CD4-positive, alpha-beta T cell treated with Interferon alpha-2 for 1 hour (primary cell): ENCODE results near the gene SEC22A.

ENCODE experiments used
- DNase-seq, 2 donors: peaks; one replicate each; pipeline ENCODE4 v3.0.0-alpha.2; 2020 to 2022

Gene SEC22A, protein sequence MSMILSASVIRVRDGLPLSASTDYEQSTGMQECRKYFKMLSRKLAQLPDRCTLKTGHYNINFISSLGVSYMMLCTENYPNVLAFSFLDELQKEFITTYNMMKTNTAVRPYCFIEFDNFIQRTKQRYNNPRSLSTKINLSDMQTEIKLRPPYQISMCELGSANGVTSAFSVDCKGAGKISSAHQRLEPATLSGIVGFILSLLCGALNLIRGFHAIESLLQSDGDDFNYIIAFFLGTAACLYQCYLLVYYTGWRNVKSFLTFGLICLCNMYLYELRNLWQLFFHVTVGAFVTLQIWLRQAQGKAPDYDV

DNA sequence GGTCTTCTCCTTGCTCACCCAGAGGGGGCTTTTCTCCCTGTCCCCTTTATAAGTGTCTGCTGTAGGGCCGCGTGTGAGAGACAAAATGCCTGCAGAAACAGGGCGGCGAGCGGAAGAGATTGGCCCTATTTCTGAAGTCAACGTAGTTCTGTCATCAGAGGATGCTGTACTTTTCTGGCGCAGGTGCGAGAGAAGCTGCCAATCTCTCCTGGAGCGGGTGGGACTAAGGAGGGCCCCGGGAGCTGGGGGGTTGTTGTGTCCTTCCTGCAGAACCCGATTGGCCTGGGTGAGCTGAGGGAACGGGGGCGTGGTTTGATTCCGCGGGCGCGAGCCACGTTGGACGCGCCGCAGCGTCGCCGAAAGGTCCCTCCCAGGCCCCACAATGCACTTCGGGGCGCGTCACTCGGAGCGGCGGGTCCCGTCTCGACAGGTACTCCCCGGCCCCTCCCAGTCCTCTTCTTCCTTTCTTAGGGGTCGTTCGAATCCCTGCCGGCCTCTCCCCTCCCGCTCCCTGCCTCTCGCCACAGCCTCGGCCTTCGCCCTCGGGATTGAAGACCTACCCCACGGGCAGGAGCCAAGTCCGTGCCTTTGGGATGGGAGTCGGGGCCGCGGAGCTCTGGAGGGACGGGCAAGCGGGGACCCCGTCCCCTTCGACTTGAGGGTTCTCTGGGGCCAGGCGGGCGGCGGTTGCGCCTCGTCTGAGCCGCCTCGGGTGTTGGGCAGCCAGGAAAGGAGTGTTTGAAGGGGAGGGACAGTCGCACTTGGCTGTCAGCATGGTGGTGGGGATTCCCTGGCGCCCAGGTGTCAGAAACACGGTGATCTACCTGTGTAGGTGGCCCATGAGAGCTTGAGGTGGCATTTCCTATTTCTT lies at the start of gene SEC22A:
Gene SEC22A (plus strand): TSS at position 387 of the 871 bp plus-strand sequence. CDS start 7,275 bp downstream, outside the sequence.
- DNase-seq = peak; percentile 95 to 96

DNA sequence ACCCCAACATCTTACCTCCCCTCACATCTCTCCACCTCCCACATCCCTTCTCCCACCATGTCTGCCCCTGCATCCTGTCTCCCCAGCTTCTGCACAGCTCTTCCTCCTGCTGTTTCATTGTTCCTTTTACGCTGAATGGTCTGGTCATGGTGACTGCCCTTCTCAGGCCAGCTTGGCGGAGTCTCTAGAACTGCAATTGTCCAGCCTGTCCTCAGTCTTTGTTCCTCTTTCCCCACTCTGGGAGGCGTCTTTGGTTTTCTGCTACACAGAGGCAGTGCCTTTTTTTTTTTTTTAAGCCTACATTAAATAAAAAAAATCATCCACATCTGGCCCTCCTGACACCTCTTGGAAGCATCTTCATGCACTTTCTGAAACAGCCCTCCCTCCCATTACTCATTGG lies 49.1 kb upstream of the SEC22A start:
- no peak for DNase-seq

DNA sequence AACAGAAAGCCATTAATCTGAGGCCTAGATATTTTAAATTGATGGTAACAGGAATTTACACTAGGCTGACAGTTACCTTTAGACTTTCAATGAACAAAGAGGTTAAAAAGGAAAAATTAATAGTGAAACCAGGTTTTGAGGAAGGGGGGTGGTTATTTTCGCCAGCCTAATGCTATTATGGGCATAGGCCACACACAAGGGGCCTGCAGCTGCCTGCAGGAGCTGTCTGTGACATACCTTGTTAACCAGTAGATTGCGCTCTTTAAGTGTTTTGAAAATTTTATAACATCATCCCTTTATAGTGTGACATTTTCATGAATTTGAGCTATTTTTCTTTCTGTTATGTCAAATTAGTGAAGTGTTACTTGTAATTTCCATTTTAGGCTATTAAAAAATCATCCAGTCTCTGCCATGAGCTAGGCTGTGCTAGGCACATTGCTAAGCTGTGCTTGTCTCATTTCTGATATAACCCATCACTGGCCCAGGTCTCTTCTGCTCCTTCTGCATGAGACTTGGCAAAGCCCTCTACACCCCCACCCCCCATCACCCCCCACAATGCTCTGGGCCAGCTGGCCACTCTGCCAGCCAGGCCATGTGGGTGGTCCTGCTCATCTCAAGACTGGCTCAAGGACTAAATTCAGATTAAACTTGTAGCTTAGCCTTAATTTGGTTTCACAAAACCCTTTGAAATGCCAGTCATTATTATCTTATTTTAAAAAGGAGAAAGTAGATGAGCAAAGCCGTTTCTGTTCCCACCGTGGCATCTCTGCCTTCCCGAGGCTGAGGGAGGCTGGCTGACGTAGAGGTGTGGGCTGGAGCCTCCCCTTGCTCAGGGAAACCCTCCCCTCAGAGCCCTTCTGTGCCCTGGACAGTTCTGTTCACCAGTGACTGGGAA lies 48.4 kb upstream of the SEC22A start:
- DNase-seq = no peak

DNA sequence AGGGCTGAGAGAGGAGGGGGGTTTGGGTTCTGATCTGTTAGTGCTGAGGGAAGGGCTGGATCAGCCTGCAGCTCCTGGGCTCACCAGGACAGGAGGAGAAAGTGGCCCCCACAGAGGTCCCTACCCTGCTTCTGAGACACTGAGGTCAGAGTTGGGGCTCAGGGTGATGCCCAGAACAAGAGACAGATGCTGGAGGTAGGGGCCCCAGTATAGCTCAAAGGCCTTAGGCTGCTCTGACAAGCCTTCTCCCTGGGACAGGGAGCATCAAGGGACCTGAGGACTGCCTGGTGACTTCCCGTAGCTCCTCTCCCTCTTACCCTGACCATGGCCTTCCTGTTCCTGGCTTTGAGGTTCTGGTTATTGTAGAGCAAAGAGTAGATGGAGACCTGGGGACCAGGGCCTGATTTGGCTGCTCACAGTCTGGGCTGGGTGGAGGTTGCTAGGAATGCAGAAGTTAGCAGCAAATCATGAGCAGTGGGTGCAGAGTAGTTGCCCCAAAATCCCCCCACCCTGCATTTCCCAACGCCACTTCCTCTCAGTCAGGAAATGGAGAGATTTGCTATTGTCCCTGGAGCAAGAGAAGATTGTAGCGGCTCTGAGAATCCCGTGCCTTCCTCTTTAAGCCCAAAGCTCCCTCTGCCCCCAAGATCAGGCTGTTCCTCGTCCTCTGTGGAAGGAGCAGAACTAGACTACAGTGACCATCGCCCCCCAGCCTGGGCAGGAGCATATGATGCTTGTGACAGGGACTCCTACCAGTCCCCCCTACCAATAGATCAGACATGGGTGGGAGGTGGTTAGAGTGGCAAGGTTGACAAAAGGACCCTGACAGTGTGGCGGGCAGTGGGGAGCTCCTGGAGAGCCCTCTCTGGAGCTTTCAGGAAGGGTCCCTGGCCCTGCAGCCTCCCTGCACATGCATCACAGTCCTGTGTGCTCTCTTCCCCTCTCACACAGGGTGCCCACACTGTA lies 47.4 kb upstream of the SEC22A start:
- no peak for DNase-seq

DNA sequence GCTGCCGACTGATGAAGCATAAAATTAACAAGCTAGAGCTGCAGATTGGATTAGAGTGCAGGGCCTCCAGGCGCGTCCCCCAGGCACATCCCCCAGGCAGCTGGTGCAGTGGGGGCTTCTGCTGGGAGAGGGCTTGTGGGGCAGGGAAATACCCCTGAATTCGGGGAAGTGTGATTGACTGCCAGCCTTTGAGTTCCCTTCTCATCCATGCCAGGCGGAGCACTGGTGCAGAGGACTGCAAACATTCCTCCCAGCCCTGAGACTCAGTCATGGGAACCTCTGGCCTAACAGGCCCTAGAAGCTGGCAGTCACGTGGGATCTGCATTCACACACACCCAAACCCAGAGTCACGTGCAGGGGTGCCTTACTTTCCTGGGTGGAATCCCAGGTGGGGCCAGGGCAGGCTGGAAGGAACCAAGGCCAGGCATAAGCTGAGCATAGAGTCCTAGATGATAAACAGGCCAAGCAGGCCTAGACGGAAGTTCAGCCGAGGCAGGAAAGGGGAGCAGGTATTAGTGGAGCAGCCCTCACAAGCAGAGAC lies 46.2 kb upstream of the SEC22A start:
- DNase-seq = no peak

DNA sequence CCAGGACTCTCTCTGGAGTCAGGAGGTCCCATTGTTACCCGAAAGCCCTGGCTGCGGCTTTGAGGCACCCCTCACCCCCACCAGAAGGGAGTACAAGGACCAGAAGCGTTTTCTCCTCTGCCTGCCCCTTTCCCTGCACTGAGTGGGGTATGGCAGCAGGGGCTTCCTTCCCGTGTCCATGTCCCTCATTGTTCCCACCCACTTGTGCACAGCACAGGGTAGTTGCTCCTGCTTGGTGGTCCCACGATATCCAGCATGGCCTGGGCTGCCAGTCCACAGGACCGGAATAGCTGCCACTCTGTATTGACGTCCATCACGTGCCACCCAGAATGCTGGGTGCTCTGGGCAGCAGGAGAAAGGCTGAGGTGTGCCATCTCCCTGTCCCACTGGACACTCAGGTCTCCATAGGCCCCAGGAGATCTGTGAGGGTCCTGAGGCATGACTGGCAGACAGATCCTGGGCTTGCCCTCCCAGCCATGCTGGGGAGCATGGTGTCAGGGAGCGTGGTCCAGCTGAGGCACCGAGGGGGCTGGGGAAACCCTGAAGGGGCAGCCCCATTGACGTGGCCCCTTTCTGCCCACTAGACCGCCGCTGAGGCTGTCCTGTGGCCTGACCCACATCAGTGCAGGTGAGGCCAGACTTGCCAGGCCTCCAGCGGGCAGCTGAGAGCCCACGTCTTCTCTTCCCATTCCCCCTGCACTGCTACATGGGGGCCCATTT lies 45.3 kb upstream of the SEC22A start:
- no peak for DNase-seq

DNA sequence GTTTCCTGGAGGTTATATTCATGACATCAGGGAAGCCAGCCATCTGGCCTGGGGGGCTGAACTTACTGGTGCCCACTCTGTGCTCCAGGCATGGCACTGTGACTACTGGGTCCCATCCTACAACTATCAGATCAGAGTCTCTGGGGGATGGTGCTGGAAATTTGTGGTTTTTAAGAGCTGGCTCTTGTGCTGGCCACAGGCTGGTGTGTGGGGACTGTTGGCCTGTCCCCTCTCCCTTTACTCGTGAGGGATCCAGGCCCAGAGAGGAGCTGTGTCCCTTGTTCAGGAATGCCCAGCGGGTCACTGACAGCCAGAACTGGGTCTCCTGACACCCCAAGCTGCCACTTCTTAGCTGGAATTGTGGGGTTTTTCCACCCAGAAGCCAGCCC lies 44.5 kb upstream of the SEC22A start:
- DNase-seq = no peak

DNA sequence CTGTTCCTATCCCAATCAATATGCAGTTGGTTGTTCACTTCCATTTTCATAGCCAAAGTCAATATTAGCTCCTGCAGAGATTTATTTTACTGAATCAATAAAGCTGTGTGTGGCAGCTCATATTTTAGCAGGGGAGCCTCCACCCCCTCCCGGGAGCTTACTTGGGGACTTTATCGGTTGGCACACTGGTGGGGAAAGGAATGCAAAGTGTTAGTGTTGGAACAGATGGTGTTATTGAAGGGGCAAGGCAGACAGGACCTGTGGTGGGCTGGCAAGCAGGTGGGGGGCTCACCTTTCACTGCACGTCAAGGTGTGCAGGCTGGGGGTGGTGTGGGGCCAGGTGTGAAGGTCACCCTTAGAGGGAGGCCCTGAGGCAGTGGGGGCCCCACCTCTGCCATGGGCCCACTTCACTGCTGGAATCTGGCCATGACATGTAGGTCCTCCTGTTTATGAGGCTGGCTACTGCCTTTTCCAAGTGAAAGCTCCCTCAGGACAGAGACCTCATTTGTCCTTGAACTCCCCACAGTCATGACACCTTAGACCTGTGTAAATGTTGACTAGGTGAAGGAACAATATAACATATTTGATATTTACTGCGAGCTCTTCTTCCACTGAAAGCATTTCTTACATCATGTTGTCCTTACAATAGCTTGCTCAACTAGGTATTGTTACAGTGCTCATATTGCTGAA lies 44.0 kb upstream of the SEC22A start:
- DNase-seq = no peak

DNA sequence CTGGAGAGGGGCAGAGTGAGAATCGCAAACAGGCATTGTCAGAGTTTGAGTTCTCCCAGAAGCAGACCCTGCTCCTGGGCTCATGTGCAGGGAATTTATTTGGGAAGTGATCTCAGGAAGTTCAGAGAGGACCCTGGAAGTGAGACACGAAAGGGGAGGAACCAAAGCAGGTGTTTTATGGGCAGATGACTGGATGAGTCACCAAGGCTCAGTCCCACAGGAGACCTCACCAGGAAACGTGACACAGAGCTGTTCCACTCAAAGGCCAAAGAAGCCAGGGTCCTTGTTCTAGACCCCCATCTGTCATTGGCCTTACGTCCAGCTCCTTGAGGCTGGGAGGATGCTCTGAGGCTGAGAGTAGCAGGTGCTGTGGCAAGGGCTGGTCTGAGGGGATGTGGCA lies 43.4 kb upstream of the SEC22A start:
- no peak for DNase-seq

DNA sequence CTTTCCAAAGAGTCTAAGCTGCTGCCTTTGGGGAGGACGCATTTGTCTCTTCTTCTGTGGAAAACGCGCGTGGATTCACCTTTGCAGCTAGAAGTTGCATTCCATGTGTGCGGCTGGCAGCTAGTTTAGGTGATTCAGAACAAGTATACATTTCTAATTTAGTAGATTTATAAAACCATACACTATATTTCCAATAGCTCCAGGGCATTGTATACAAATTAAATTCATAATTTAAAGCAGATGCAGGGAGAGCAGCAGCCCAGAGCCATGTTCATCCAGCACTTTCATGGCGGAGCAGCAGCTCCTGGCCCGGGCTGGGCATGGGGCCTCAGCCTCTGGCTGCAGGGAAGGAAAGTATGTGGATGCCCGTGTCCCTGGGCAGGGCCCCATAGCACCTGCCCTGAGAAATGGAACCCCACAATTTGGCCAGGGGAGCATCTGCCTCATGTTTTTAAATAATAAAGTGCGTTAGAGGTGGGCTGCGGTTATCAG lies 42.8 kb upstream of the SEC22A start:
- no peak for DNase-seq

DNA sequence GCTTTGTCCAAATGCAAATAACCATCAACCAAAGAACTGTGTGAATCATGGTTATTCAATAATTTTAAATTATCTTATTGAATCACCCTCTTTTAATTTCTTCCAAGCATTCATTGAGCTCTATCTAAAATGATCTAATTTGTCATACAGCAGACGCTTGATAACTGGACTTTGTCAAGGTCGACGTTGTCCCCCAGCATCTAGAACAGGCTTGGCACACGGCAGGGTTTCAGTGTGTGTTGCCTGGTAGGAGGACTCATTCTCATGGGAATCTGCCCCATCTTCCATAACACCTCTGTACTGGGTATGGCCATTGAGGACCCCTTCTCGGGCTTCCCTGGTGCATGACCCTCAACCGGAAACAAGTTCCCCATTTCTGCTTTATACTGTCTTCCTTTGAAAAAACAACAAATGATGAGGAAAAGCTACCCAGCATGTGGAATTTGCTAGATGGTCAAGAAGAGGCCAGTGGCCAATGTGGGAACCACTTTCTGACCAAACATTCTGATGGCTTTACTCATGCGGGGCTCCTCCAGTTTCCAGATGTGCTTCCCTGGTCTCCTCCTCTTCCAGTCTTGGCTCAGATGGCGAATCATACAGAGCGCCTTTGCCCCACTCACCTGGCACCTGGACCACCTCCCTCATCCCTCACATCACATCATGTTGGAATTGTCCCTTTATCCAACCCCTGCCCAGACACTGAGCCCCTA lies 41.7 kb upstream of the SEC22A start:
- DNase-seq = no peak

DNA sequence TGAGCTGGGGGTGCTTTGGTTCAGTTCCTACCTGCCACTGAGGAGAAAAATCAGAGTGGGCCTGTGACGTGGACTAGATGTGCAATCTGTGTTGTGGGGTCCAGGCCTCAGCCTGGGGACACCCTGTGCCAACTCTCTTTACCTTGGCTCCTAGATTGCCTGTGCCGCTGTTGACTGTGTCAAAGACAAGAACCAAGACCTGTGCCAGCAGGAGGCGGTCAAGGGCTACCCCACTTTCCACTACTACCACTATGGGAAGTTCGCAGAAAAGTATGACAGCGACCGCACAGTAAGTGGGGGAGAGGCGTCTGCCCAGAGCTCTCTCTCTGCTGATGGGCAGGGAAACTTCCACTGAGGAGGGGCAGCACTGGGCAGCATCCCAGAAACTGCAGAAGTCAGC lies 40.6 kb upstream of the SEC22A start:
- no peak for DNase-seq

DNA sequence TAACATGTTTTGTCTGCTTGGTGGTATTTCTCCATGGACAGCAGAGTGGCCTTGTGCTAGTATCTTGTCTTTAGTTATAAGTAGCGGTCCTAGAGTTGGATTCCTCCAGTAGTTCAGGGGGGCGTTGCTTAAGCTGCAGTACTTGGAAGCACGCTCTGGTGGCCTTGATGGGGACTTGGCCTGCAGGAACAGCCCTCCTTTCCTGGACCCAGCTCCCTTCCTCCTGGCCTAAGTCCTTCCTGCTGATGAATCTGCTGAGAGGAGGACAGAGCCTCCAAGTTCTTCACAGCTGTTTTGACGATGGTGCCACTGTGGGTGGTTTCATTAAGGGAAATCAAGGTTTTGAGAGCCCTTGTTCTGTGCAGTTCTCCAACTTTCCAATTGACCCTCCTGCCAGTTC lies 38.6 kb upstream of the SEC22A start:
- no peak for DNase-seq

DNA sequence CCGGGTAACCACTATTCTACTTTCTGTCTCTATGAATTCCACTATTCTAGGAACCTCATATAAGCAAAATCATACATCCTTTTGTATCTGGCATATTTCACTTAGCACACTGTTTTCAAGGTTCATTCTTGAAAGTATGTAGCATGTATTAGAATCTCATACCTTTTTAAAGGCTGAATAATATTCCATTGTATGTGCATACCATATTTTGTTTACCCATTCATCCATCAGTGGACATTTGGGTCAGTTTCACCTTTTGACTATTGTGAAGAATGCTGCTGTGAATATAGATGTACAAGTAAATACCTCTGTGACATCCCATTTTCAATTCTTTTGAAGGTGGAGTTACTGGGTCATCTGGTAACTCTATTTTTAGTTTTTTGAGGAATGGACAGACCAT lies 36.6 kb upstream of the SEC22A start:
- no peak for DNase-seq

DNA sequence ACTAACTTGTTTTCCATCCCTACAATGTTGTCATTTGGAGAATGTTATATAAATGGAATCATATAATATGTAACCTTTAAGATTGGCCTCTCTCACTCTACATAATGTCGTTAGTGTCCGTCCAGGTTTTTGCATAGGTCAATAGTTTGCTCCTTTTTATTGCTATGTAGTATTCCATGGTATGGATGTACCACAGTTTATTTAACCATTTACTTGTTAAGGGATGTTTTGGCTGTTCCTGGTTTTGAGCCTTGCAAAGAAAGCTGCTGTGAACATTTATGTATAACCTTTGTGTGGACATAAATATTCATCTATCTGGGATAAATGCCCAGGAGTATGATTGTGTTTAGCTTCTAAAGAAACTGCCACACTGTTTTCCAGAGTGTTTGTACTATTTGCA lies 34.1 kb upstream of the SEC22A start:
- DNase-seq = no peak

DNA sequence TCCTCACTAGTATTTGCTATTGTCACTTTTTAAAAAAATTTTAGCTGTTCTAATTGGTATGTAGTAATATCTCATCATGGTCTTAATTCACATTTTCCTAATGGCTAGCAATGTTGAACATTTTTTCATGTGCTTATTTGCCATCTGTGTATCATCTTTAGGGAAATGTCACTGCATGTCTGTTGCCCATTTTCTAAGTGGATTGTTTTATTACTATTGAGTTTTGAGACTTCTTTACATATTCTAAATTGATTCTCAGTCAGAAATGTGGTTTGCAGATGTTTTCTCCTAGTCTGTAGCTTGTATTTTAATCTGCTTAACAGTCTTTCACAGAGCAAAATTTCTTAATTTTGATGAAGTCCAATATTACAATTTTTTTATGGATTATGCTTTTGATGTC lies 33.6 kb upstream of the SEC22A start:
- no peak for DNase-seq

DNA sequence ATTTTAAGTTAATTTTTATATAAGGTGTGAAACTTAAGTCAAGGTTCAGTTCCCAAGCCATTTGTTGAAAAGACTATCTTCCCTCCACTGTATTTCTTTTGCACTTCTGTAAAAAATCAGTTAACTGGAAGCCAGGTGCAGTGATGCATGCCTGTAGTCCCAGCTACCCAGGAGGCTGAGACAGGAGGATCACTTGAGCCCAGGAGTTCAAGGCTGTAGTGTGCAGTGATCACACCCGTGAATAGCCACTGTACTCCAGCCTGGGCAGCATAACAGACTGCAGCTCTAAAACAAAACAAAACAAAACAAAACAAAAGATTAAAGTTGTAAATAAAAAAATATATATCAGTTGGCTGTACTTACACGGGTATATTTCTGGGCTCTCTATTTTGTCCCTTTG lies 33.1 kb upstream of the SEC22A start:
- no peak for DNase-seq

DNA sequence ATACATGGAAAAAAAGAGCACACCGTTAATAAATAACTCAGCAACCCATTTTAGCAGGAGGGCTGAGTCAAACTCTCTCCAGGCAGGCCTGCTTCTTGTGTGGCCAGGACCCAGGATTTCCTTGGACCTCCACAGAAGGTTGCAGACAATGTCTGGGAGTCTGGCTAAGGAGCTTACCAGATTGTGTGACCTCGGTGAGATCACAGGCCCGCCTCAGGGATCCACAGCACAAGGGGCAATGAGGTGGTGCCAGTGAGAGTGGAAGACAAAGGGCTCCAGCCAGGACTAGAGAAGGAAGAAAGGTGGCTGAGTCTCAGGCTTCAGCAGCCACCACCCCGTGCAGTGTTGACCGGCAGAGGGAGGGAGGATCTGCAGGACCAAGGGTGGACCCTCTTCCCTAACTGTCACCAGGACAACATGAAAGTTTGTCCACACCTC lies 32.2 kb upstream of the SEC22A start:
- DNase-seq = no peak

DNA sequence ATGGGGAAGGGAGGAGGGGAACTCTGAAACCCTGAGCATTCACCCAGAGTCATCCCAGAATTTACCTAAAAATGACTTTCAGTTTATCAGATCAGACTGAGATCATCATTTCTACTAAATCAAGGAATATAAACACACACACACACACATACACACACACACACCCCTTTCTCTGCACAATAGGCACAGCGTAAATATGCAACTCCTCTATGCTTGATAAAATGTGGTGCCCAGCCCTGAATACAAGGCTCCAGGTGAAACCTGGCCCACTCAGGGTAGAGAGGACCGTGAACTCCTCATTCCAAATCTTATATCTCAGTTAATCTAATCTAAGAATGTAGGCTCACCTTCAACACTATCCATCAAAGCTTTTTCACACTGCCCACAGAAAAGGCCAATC lies 31.8 kb upstream of the SEC22A start:
- no peak for DNase-seq

DNA sequence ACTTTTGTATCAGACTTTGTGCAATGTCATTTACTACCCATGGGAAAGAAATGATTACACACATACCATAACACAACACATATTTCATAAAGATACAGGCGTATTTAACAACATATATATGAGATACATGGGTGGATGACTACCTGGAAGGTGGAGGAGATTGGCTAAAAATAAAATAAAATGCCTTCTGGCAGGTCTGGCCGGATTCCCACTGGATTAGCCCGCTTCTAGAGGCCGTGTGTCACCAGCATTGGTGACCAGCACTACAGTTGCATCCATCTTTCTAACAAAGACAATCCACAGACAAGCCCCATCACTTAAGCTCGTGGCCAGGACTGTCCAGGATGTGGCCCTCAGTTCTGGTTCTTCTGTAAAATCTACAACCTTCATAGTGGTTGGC lies 21.0 kb upstream of the SEC22A start:
- no peak for DNase-seq
